HG03354 (cell line): Measurements from ENCODE around the gene ALDH7A1.
A peak's percentile ranks its signal among the peaks of the same experiment; 100 is the strongest.

Source experiments
- ATAC-seq: cut with Tn5 transposase; IDR thresholded peaks from one replicate; pipeline ENCODE4 v1.9.1; 2021; ENCODE audit warnings: mild to moderate bottlenecking; ENCODE audit not compliant: unreplicated experiment, poor library complexity, severe bottlenecking

The ALDH7A1 gene

GRCh38 chr5:126513703-126514102 lies 81.3 kb downstream of the ALDH7A1 start:
- no peak for ATAC-seq

GRCh38 chr5:126513302-126513701 lies 81.7 kb downstream of the ALDH7A1 start:
- ATAC-seq = no peak

- no peak for ATAC-seq
Observed at GRCh38 chr5:126512451-126512850, 82.6 kb downstream of the ALDH7A1 start.

GRCh38 chr5:126511961-126512360 lies 83.1 kb downstream of the ALDH7A1 start:
- no peak for ATAC-seq

GRCh38 chr5:126509339-126509738 lies 85.7 kb downstream of the ALDH7A1 start:
- ATAC-seq = no peak

- no peak for ATAC-seq
Observed at GRCh38 chr5:126508962-126509279, 86.1 kb downstream of the ALDH7A1 start.

GRCh38 chr5:126508251-126508961 lies 86.6 kb downstream of the ALDH7A1 start:
- no peak for ATAC-seq

- no peak for ATAC-seq
Observed at GRCh38 chr5:126506079-126506478, 88.9 kb downstream of the ALDH7A1 start.

GRCh38 chr5:126503602-126504104 lies 91.4 kb downstream of the ALDH7A1 start:
- no peak for ATAC-seq

GRCh38 chr5:126501448-126501847 lies 93.6 kb downstream of the ALDH7A1 start:
- no peak for ATAC-seq

- ATAC-seq = peak; percentile 84
Observed at GRCh38 chr5:126499853-126500342, 95.1 kb downstream of the ALDH7A1 start.

- ATAC-seq = no peak
Observed at GRCh38 chr5:126499278-126499677, 95.7 kb downstream of the ALDH7A1 start.

GRCh38 chr5:126497506-126497905 lies 97.5 kb downstream of the ALDH7A1 start:
- no peak for ATAC-seq

- ATAC-seq = no peak
Observed at GRCh38 chr5:126494393-126494792, 100.6 kb downstream of the ALDH7A1 start.

- ATAC-seq = no peak
Observed at GRCh38 chr5:126492939-126493338, 102.1 kb downstream of the ALDH7A1 start.

GRCh38 chr5:126490167-126490940 lies 104.7 kb downstream of the ALDH7A1 start:
- no peak for ATAC-seq

GRCh38 chr5:126488443-126489065 lies 106.5 kb downstream of the ALDH7A1 start:
- ATAC-seq = no peak

GRCh38 chr5:126487596-126487995 lies 107.4 kb downstream of the ALDH7A1 start:
- ATAC-seq = no peak

GRCh38 chr5:126486332-126486731 lies 108.7 kb downstream of the ALDH7A1 start:
- no peak for ATAC-seq

GRCh38 chr5:126484253-126484652 lies 110.8 kb downstream of the ALDH7A1 start:
- no peak for ATAC-seq

- ATAC-seq = no peak
Observed at GRCh38 chr5:126483156-126483555, 111.9 kb downstream of the ALDH7A1 start.
